BLaER1 treated with 17β-estradiol and CSF1 and Interleukin-3, amounts not matched to agents 10 nM and 100 nM (cell line): Measurements from ENCODE around the gene PIK3CD.
"Not testable (repeated sequence)": the region's sequence is repeated elsewhere in the genome, so short reads cannot be mapped to it uniquely, and the experiment has no call there.

ENCODE experiments used
- H3K27ac ChIP-seq, 11 experiments: shearing (Covaris generic); formaldehyde crosslinking; 2 replicates each; pipeline ENCODE4 v1.8.1; 2022
- H3K27me3 ChIP-seq, 11 experiments: shearing (Covaris generic); formaldehyde crosslinking; 2 replicates each; pipeline ENCODE4 v1.8.1; 2022
- H3K36me3 ChIP-seq, 11 experiments: shearing (Covaris generic); formaldehyde crosslinking; 2 replicates each; pipeline ENCODE4 v1.8.1; 2022
- H3K4me1 ChIP-seq, 10 experiments: shearing (Covaris generic); formaldehyde crosslinking; 2 replicates each; pipeline ENCODE4 v1.8.1; 2022
- H3K4me2 ChIP-seq, 11 experiments: shearing (Covaris generic); formaldehyde crosslinking; 2 replicates each; pipeline ENCODE4 v1.8.1; 2022
- H3K4me3 ChIP-seq, 10 experiments: shearing (Covaris generic); formaldehyde crosslinking; 2 replicates each; pipeline ENCODE4 v1.8.1; 2022
- H3K9ac ChIP-seq, 11 experiments: shearing (Covaris generic); formaldehyde crosslinking; 2 replicates each; pipeline ENCODE4 v1.8.1; 2022
- H3K9me3 ChIP-seq, 11 experiments: shearing (Covaris generic); formaldehyde crosslinking; replicated peaks in 1 of 11; 2 replicates each; pipeline ENCODE4 v1.8.1; 2022
- H4K20me1 ChIP-seq, 11 experiments: shearing (Covaris generic); formaldehyde crosslinking; 2 replicates each; pipeline ENCODE4 v1.8.1; 2022
- Cebpa-rat ChIP-seq, 11 experiments: shearing (Covaris generic); IDR thresholded peaks; 2 replicates each; pipeline ENCODE4 v1.8.1; 2022

PIK3CD gene

DNA sequence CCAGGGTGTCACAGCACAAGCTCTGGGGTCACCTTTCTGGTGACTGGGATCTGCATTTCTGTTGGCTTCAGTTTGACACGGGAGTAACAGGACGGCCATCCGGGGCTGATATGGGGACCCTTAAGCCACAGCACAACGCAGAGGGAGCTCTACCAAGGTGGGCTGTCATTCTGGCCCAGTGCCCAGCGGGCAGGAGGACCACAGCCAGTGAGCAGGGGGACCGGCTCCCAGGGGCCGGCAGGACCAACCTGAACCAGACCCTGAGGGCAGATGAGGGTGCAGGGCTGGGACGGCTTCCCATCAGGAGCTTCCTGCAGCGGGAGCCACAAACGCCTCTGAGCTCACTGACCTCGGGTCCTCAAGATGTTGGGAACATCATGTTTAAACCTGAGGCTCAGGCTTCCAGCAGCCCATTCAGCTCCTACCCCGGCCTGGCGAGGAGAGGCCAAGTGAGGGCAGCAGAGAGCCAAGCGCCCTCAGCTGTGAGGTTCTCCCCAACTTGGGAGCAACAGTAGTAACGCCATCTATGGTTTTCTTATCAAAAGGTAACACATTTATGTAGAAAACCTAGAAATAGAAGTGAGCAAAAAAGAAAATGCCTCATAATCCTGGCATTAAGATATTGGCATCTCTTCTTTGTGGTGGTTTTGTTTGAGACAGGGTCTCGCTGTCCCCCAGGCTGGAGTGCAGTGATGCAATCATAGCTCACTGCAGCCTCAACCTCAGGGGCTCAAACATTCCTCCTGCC, 36.0 kb upstream of the PIK3CD start:
- 0 out of 22 replicates have a peak, but pooled peaks of 1 of the 11 experiments have one; percentile 18 for TF ChIP-seq Cebpa-rat (IDR thresholded peaks at IDR 0.05)
- Histone ChIP-seq H3K9me3 (no peaks in the 10 kb centered on the region), H3K36me3 (peaks cover 28 to 49% (median 35%) of the 10 kb centered on the region in 11 experiments; a peak in 21 of 22 replicates), H3K4me1 (no peaks in the 10 kb centered on the region; a peak in 1 of 20 replicates), H4K20me1 (peaks cover 0 to 35% (median 0%) of the 10 kb centered on the region in 11 experiments; a peak in 10 of 22 replicates), H3K4me3 (no peak overlapping the region), H3K9ac (no peak overlapping the region), H3K27ac (no peak overlapping the region), H3K27me3 (no peaks in the 10 kb centered on the region), H3K4me2 (no peak overlapping the region)

GRCh38 chr1:9618909-9619679, 32.4 kb upstream of the PIK3CD start:
- Histone ChIP-seq H3K36me3 (peaks cover 0 to 13% (median 1%) of the 10 kb centered on the region in 11 experiments; a peak in 8 of 22 replicates), H3K9me3 (no peaks in the 10 kb centered on the region), H4K20me1 (peaks cover 0 to 16% (median 0%) of the 10 kb centered on the region in 11 experiments; a peak in 8 of 22 replicates), H3K4me1 (peaks cover 0 to 3% (median 2%) of the 10 kb centered on the region in 10 experiments; a peak in 14 of 20 replicates), H3K27ac (no peak overlapping the region), H3K4me2 (no peak overlapping the region), H3K9ac (no peak overlapping the region), H3K27me3 (no peaks in the 10 kb centered on the region), H3K4me3 (no peak overlapping the region)
- no peak for TF ChIP-seq Cebpa-rat (IDR thresholded peaks at IDR 0.05)

DNA sequence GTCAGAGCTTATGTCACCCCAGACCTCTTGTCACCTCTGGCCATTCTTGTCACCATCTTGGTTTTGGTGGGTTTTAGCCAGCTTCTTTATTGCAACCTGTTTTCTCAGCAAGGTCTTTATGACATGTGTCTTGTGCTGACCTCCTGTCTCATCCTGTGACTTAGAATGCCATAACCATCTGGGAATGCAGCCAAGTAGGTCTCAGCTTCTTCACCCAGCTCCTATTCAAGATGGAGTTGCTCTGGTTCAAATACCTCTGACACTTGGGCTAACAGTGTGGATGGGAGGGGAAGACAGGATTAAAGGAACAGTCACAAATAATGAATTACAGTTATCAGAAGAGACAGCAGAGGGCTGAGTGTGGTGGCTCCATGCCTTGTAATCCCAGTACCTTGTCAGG, 30.5 kb upstream of the PIK3CD start:
- no peak for TF ChIP-seq Cebpa-rat (IDR thresholded peaks at IDR 0.05)
- Histone ChIP-seq H3K4me1 (peaks cover 6 to 19% (median 15%) of the 10 kb centered on the region in 10 experiments), H3K27ac (no peak overlapping the region), H3K36me3 (no peaks in the 10 kb centered on the region), H3K4me2 (no peak overlapping the region), H3K9me3 (no peaks in the 10 kb centered on the region), H3K9ac (no peak overlapping the region), H3K27me3 (no peaks in the 10 kb centered on the region), H3K4me3 (no peak overlapping the region), H4K20me1 (peaks cover 0 to under 1% (median 0%) of the 10 kb centered on the region in 11 experiments; a peak in 3 of 22 replicates)

DNA sequence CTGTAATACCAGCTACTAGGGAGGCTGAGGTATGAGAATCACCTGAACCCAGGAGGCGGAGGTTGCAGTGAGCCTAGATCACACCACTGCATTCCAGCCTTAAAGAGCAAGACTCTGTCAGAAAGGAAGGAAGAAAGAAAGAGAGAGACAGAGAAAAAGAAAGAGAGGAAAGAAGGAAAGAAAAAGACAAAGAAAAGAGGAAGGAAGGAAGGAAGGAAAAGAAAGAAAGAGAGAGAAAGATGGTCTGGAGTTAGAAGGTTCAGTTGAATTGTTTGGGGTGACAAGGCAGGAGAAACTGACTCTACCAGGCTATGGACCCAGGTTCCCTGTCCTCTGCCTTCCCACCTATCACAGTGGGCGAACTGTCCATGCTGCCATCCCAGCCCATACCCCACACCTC, 27.4 kb upstream of the PIK3CD start:
- no peaks in the 10 kb centered on the region for H3K27me3 ChIP-seq
- H3K4me2 ChIP-seq: peak overlapping the region in 8 of 11 experiments; percentile 21 to 59 (median 51); a peak in 13 of 22 replicates
- no peak overlapping the region for H3K9ac ChIP-seq
- H4K20me1 ChIP-seq: peaks cover 0 to 6% (median 0%) of the 10 kb centered on the region in 11 experiments; a peak in 2 of 22 replicates
- peaks cover 34 to 47% (median 43%) of the 10 kb centered on the region in 10 experiments for H3K4me1 ChIP-seq
- no peaks in the 10 kb centered on the region for H3K9me3 ChIP-seq
- no peak overlapping the region for H3K4me3 ChIP-seq
- H3K36me3 ChIP-seq: no peaks in the 10 kb centered on the region
- H3K27ac ChIP-seq: no peak overlapping the region
- no peak for TF ChIP-seq Cebpa-rat (IDR thresholded peaks at IDR 0.05)

DNA sequence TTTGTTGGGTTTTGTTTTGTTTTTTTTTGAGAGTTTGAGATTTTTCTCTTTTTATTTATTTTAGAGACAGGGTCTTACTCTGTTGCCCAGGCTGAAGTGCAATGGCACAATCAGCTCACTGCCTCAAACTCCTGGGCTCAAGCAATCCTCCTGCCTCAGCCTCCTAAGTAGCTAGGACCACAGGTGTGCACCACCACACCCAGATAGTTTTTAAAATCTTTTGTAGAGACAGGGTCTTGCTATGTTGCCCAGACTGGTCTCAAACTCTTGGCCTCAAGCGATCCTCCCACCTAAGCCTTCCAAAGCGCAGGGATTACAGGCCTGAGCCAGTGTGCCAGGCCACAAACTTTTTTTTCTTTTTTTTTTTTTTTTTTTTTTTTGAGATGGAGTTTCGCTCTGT, 26.5 kb upstream of the PIK3CD start:
- not testable (repeated sequence) for H3K36me3 ChIP-seq, H3K27ac ChIP-seq, H3K4me3 ChIP-seq, H3K9me3 ChIP-seq, H3K9ac ChIP-seq, H3K27me3 ChIP-seq, H4K20me1 ChIP-seq
- Histone ChIP-seq H3K4me1 (peaks cover 42 to 57% (median 52%) of the 10 kb centered on the region in 10 experiments), H3K4me2 (peak overlapping the region in 2 of 11 experiments; percentile 90 to 95; a peak in 2 of 22 replicates)

DNA sequence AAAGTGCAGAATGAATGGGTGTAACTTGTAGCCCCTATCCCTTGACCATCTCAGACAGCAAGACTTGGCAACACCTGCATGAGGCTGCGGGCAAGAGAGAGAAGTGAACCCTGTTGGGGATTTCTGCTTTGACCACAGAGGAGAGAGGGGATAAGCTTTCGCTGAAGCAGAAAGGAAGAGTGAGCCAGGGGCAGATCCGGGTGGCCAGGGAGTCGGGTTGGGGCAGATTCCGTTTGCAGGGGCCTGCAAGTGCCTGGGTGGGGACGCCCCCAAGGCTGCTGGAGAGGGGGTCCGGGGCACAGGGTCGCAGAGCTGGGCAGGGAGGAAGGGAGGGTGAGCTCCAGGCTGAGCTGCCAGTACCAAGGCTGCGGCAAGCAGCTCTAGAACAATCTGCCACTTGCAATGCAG, 25.3 kb upstream of the PIK3CD start:
- peaks cover 54 to 69% (median 63%) of the 10 kb centered on the region in 10 experiments for H3K4me1 ChIP-seq
- peak overlapping the region in 9 of 11 experiments; percentile 19 to 82 (median 55); a peak in 15 of 22 replicates for H3K9ac ChIP-seq
- H3K27me3 ChIP-seq: no peaks in the 10 kb centered on the region
- H3K4me3 ChIP-seq: peak overlapping the region; percentile 26 to 63 (median 50); a peak in 17 of 20 replicates
- H3K36me3 ChIP-seq: no peaks in the 10 kb centered on the region
- peaks cover 0 to 6% (median 0%) of the 10 kb centered on the region in 11 experiments; a peak in 2 of 22 replicates for H4K20me1 ChIP-seq
- no peak for TF ChIP-seq Cebpa-rat (IDR thresholded peaks at IDR 0.05)
- no peaks in the 10 kb centered on the region for H3K9me3 ChIP-seq
- peak overlapping the region in 7 of 11 experiments; percentile 1 to 63 (median 45); a peak in 10 of 22 replicates for H3K27ac ChIP-seq
- H3K4me2 ChIP-seq: peak overlapping the region; percentile 81 to 99 (median 91)

- TF ChIP-seq Cebpa-rat (IDR thresholded peaks at IDR 0.05): no peak
- Histone ChIP-seq H3K9ac (peak overlapping the region; percentile 20 to 82 (median 58); a peak in 16 of 22 replicates), H3K27ac (peak overlapping the region in 10 of 11 experiments; percentile 42 to 86 (median 73); a peak in 19 of 22 replicates), H3K9me3 (peaks cover 0 to under 1% (median 0%) of the 10 kb centered on the region in 11 experiments; a peak in 1 of 22 replicates), H3K4me1 (peaks cover 63 to 77% (median 73%) of the 10 kb centered on the region in 10 experiments), H4K20me1 (peaks cover 0 to 6% (median 0%) of the 10 kb centered on the region in 11 experiments; a peak in 2 of 22 replicates), H3K36me3 (no peaks in the 10 kb centered on the region), H3K27me3 (no peaks in the 10 kb centered on the region), H3K4me2 (peak overlapping the region; percentile 81 to 99 (median 91)), H3K4me3 (peak overlapping the region in 4 of 10 experiments; percentile 8 to 57 (median 40); a peak in 7 of 20 replicates)
These were observed 22.7 kb upstream of the PIK3CD start for GRCh38 chr1:9628541-9629444.
